Endothelial cell of umbilical vein (primary cell): ENCODE measurements around the gene RTN4IP1. TPM values are rescaled to one million over a fixed set of nuclear protein-coding genes. Genes with fewer than 3 reads are reported as not detected.

Source experiments
- BruUV-seq: library from RNA; stranded (reverse); fragments of 400-500 nt; replicated peaks from 2 replicates; lab custom pipeline; 2021; lab: Mats Ljungman, UMichigan
- CTCF ChIA-PET: fragments of 300-600, 350-600 bp; sonication (Branson Sonifier 250); formaldehyde crosslinking; loops from one replicate; lab custom pipeline; 2021; ENCODE audit warnings: antibody characterized with exemption, inconsistent platforms; lab: Charles Lee
- POLR2A ChIA-PET: fragments of 300-600, 350-600 bp; sonication (Branson Sonifier 250); formaldehyde crosslinking; loops from one replicate; lab custom pipeline; 2021; ENCODE audit warnings: antibody characterized with exemption, inconsistent platforms; lab: Charles Lee
- DNase-seq: peaks from one replicate; pipeline ENCODE4 v3.0.0-alpha.2; 2011; ENCODE audit warnings: low read depth, low spot score
- FAIRE-seq: peaks from 2 replicates; lab custom pipeline; 2011; peaks lifted over from hg19 to GRCh38; lab: Jason Lieb, UNC
- H2AFZ ChIP-seq: 2 replicates; pipeline ENCODE4 v1.6.0; 2012; ENCODE audit warnings: low read depth, low read length, control low read depth, inconsistent platforms
- H3K27ac ChIP-seq: 2 replicates; pipeline ENCODE4 v1.5.1; 2011; ENCODE audit warnings: low read depth, mild to moderate bottlenecking, control low read depth, low read length, moderate library complexity; ENCODE audit not compliant: insufficient read depth
- H3K27me3 ChIP-seq, 2 experiments: 2 replicates each; pipeline versions ENCODE4 v1.6.0 to v1.6.1; 2011; ENCODE audit warnings: low read length in 2 of 2, mixed read lengths in 1 of 2; ENCODE audit not compliant: control insufficient read depth in 2 of 2, insufficient read depth in 2 of 2
- H3K36me3 ChIP-seq, 2 experiments: 2 replicates in 1 of 2; 3 replicates in 1 of 2; pipeline ENCODE4 v1.5.1; 2011; ENCODE audit warnings: low read length in 2 of 2, mild to moderate bottlenecking in 1 of 2, moderate library complexity in 1 of 2; ENCODE audit not compliant: control insufficient read depth in 2 of 2, insufficient read depth in 2 of 2; ENCODE audit errors: extremely low read depth in 1 of 2
- H3K4me1 ChIP-seq: 3 replicates; pipeline ENCODE4 v1.5.1; 2011; ENCODE audit warnings: mild to moderate bottlenecking, low read length; ENCODE audit not compliant: control insufficient read depth, insufficient read depth; ENCODE audit errors: extremely low read depth
- H3K4me2 ChIP-seq: 2 replicates; pipeline ENCODE4 v1.6.1; 2011; ENCODE audit warnings: low read length, control low read depth, mixed read lengths; ENCODE audit not compliant: insufficient read depth
- H3K4me3 ChIP-seq, 3 experiments: fragments of 200-600 bp in 1 of 3; sonication (generic), shearing (Covaris generic) in 1 of 3; replicated peaks in 1 of 3; 2 replicates each; pipeline ENCODE4 v1.5.1; 2011 to 2016; ENCODE audit warnings: control low read depth in 3 of 3, low read length in 3 of 3, mild to moderate bottlenecking in 2 of 3, inconsistent platforms in 1 of 3, low read depth in 1 of 3, moderate library complexity in 1 of 3; ENCODE audit not compliant: insufficient read depth in 1 of 3
- H3K79me2 ChIP-seq: 2 replicates; pipeline ENCODE4 v1.6.0; 2012; ENCODE audit warnings: low read length, inconsistent platforms; ENCODE audit not compliant: control insufficient read depth, insufficient read depth
- H3K9ac ChIP-seq: replicated peaks from 2 replicates; pipeline ENCODE3; 2011; ENCODE audit warnings: low read length, control low read depth; ENCODE audit not compliant: insufficient read depth; ENCODE audit errors: extremely low read depth
- H3K9me1 ChIP-seq: replicated peaks from 3 replicates; pipeline ENCODE4 v1.6.0; 2011; ENCODE audit warnings: mild to moderate bottlenecking, low read length; ENCODE audit not compliant: control insufficient read depth, insufficient read depth; ENCODE audit errors: extremely low read depth
- H3K9me3 ChIP-seq: replicated peaks from 2 replicates; pipeline ENCODE4 v1.5.1; 2012; ENCODE audit warnings: low read length, inconsistent platforms; ENCODE audit not compliant: control insufficient read depth, insufficient read depth
- H4K20me1 ChIP-seq: replicated peaks from 2 replicates; pipeline ENCODE3; 2011; ENCODE audit warnings: mild to moderate bottlenecking, low read length; ENCODE audit not compliant: control insufficient read depth, insufficient read depth; ENCODE audit errors: extremely low read depth
- CTCF ChIP-seq, 2 donors: IDR thresholded peaks; 1 replicate in 1 of 2; 2 replicates in 1 of 2; pipeline ENCODE4 v1.5.1; 2011; ENCODE audit warnings: low read length in 2 of 2, mild to moderate bottlenecking in 2 of 2, moderate library complexity in 2 of 2, control low read depth in 1 of 2, inconsistent platforms in 1 of 2, low read depth in 1 of 2; ENCODE audit not compliant: insufficient read depth in 1 of 2; ENCODE audit errors: extremely low read depth in 1 of 2
- EZH2 ChIP-seq: IDR thresholded peaks from 2 replicates; pipeline ENCODE4 v1.6.1; 2012; ENCODE audit warnings: borderline replicate concordance, low read depth, mild to moderate bottlenecking, moderate library complexity, low read length, inconsistent platforms; ENCODE audit not compliant: severe bottlenecking
- FOS ChIP-seq: IDR thresholded peaks from 2 replicates; pipeline ENCODE4 v1.6.1; 2011; ENCODE audit warnings: mild to moderate bottlenecking, low read length, moderate library complexity, borderline replicate concordance; ENCODE audit not compliant: insufficient read depth
- GATA2 ChIP-seq: IDR thresholded peaks from 2 replicates; pipeline ENCODE4 v1.7.0; 2011; ENCODE audit warnings: low read depth, mild to moderate bottlenecking, moderate library complexity, mixed read lengths, low read length; ENCODE audit not compliant: insufficient read length, insufficient read depth
- JUN ChIP-seq: IDR thresholded peaks from 2 replicates; pipeline ENCODE4 v1.6.1; 2011; ENCODE audit warnings: borderline replicate concordance, low read depth; ENCODE audit not compliant: insufficient read length, insufficient read depth
- MAX ChIP-seq: IDR thresholded peaks from 2 replicates; pipeline ENCODE4 v1.6.1; 2011; ENCODE audit not compliant: insufficient read depth, insufficient read length
- MYC ChIP-seq: IDR thresholded peaks from one replicate; pipeline ENCODE4 v1.6.1; 2011; ENCODE audit warnings: mild to moderate bottlenecking, low read depth, low read length
- POLR2A ChIP-seq: IDR thresholded peaks from 2 replicates; pipeline ENCODE4 v1.6.1; 2012; ENCODE audit warnings: low read depth, mild to moderate bottlenecking, control low read depth, low read length
- POLR2AphosphoS5 ChIP-seq: IDR thresholded peaks from 2 replicates; pipeline ENCODE4 v1.6.1; 2012; ENCODE audit warnings: low read depth, mild to moderate bottlenecking, control low read depth, low read length, moderate library complexity; ENCODE audit not compliant: insufficient read depth
- dilution Hi-C: fragments of 300-500 bp; cut with MboI; formaldehyde crosslinking; loops from one replicate; pipeline ENCODE4 v1.15.0; 2019; ENCODE audit warnings: low sequenced_read_pairs; ENCODE audit not compliant: extremely low pct_ligation_motif_present
- intact Hi-C: fragments of 100-400 bp; cut with micrococcal nuclease; formaldehyde crosslinking; loops from one replicate; pipeline ENCODE4 v1.10.0; 2022
- polyA plus RNA-seq, 4 experiments: library from polyadenylated mRNA; depleted of rRNA in 3 of 4; stranded (reverse) in 3 of 4; unstranded in 1 of 4; fragments of >200 nt; gene quantifications; 2 replicates each; pipeline versions ENCODE4 v1.2.1 to v1.2.3, GENCODE V29; 2011 to 2012; ENCODE audit warnings: missing spikeins in 1 of 4
- total RNA-seq: library from RNA; stranded (reverse); gene quantifications from 2 replicates; pipeline ENCODE4 v1.2.3, GENCODE V29; 2021

The RTN4IP1 gene
- total and polyA plus RNA-seq, 2 donors (not counting 3 experiments of a cell fraction or from before 2014, with no cell fraction given), result 3.9 to 5.4 TPM

GRCh38 chr6:106551155-106551554, 78.1 kb downstream of the RTN4IP1 start:
- no peak overlapping the region for H3K9ac ChIP-seq
- BruUV-seq, result no TSS peak
- FAIRE-seq (no peak), DNase-seq (no peak)
- no peaks in the 10 kb centered on the region for H3K79me2 ChIP-seq
- no peak for TF ChIP-seq POLR2AphosphoS5
- TF ChIP-seq CTCF (IDR thresholded peaks at IDR 0.05; ENCODE audit: extremely low read depth in 1 of 2, insufficient read depth in 1 of 2, low read depth in 1 of 2, low read length in 2 of 2), result no peak
- no peak for TF ChIP-seq JUN
- TF ChIP-seq EZH2, result no peak
- no peak for TF ChIP-seq GATA2
- TF ChIP-seq MAX, result no peak
- TF ChIP-seq POLR2A, result no peak
- no peak for TF ChIP-seq FOS
- TF ChIP-seq MYC, result no peak
- dilution Hi-C loops (loop anchor here (25.0 kb wide), 1 partner anchor 114 kb away; no protein-coding TSS in a partner anchor), intact Hi-C loops (no loop called here)
- CTCF ChIA-PET, result interaction anchor here (1.1 to 4.7 kb wide), 2 partner anchors 17 to 38 kb away, joined by 3 to 27 read pairs; no protein-coding TSS in a partner anchor
- H3K27ac ChIP-seq, result no peak overlapping the region
- POLR2A ChIA-PET, result no interaction called here
- H4K20me1 ChIP-seq, result no peaks in the 10 kb centered on the region
- H3K36me3 ChIP-seq, result peaks cover 0 to 2% of the 10 kb centered on the region in 2 experiments
- no peaks in the 10 kb centered on the region for H3K27me3 ChIP-seq
- H3K4me3 ChIP-seq, result no peak overlapping the region
- H3K9me3 ChIP-seq, result no peaks in the 10 kb centered on the region
- H3K4me1 ChIP-seq, result peaks cover 24% of the 10 kb centered on the region
- H2AFZ ChIP-seq, result no peak overlapping the region
- H3K9me1 ChIP-seq, result no peaks in the 10 kb centered on the region
- H3K4me2 ChIP-seq, result no peak overlapping the region
